K562 (cell line): ENCODE results near the gene EVPL. TPM values are rescaled to one million over a fixed set of nuclear protein-coding genes. Genes with fewer than 3 reads are reported as not detected.

Source experiments
- ATAC-seq: fragments of 200-7000 bp; cut with Tn5 transposase; 3 replicates; pipeline ENCODE4 v1.9.1; 2020; ENCODE audit warnings: moderate library complexity
- BruUV-seq: library from RNA; stranded (reverse); fragments of 400-500 nt; replicated peaks from 2 replicates; lab custom pipeline; 2021; lab: Mats Ljungman, UMichigan
- CTCF ChIA-PET: fragments of 300-600 bp; formaldehyde crosslinking; extraction: SDS; loops from one replicate; lab custom pipeline; 2021; ENCODE audit warnings: low intra/inter-chr PET ratio; lab: Yijun Ruan, JAX
- POLR2A ChIA-PET: fragments of 300-600, 350-650 bp; sonication (Branson Sonifier 250); formaldehyde crosslinking; extraction: SDS; loops from one replicate; lab custom pipeline; 2021; ENCODE audit warnings: antibody characterized with exemption, inconsistent platforms; lab: Yijun Ruan, JAX
- DNase-seq, 4 experiments: peaks; one replicate each; pipeline versions ENCODE4 v3.0.0 to v3.0.0-alpha.2; 2011 to 2018; ENCODE audit warnings: low spot score in 3 of 4, mixed read lengths in 3 of 4; ENCODE audit errors: extremely low read depth in 1 of 4
- FAIRE-seq: peaks from 2 replicates; lab custom pipeline; 2011; peaks lifted over from hg19 to GRCh38; lab: Jason Lieb, UNC
- H2AFZ ChIP-seq: 2 replicates; pipeline ENCODE4 v1.6.0; 2011; ENCODE audit warnings: low read depth, low read length, control low read depth, inconsistent platforms
- H3K27ac ChIP-seq: fragments of 200-600 bp; 3 replicates; pipeline ENCODE4 v1.8.0; 2011; ENCODE audit warnings: low read depth, mild to moderate bottlenecking, control low read depth, inconsistent platforms, low read length, moderate library complexity, mixed read lengths; ENCODE audit errors: extremely low read depth
- H3K27me3 ChIP-seq, 2 experiments: fragments of 300-600 bp in 1 of 2; 2 replicates in 1 of 2; 3 replicates in 1 of 2; pipeline versions ENCODE4 v1.6.0 to v1.8.0; 2011; ENCODE audit warnings: inconsistent platforms in 2 of 2, low read length in 2 of 2, mild to moderate bottlenecking in 1 of 2, mixed read lengths in 1 of 2, moderate library complexity in 1 of 2; ENCODE audit not compliant: control insufficient read depth in 2 of 2, insufficient read depth in 2 of 2
- H3K36me3 ChIP-seq: fragments of 300-600 bp; 3 replicates; pipeline ENCODE4 v1.8.0; 2011; ENCODE audit warnings: mild to moderate bottlenecking, low read length, inconsistent platforms; ENCODE audit not compliant: control insufficient read depth, insufficient read depth
- H3K4me1 ChIP-seq, 2 experiments: fragments of 200-600 bp in 1 of 2; replicated peaks in 1 of 2; 2 replicates in 1 of 2; 3 replicates in 1 of 2; pipeline versions ENCODE4 v1.5.1 to v1.8.0; 2011; ENCODE audit warnings: inconsistent platforms in 2 of 2, low read length in 2 of 2, mild to moderate bottlenecking in 1 of 2, mixed read lengths in 1 of 2, moderate library complexity in 1 of 2; ENCODE audit not compliant: control insufficient read depth in 2 of 2, insufficient read depth in 2 of 2
- H3K4me2 ChIP-seq: 2 replicates; pipeline ENCODE4 v1.6.1; 2011; ENCODE audit warnings: low read length, control low read depth, inconsistent platforms, mixed read lengths; ENCODE audit not compliant: insufficient read depth
- H3K4me3 ChIP-seq: fragments of 200-600 bp; sonication (generic), shearing (Covaris generic); 2 replicates; pipeline ENCODE4 v1.5.1; 2016; ENCODE audit warnings: control low read depth, inconsistent platforms
- H3K79me2 ChIP-seq: fragments of 200-600 bp; 3 replicates; pipeline ENCODE4 v1.8.0; 2011; ENCODE audit warnings: low read length, inconsistent platforms; ENCODE audit not compliant: control insufficient read depth, insufficient read depth
- H3K9ac ChIP-seq, 2 experiments: 2 replicates each; pipeline versions ENCODE4 v1.6.0 to v1.6.1; 2011; ENCODE audit warnings: low read depth in 2 of 2, low read length in 2 of 2, control low read depth in 1 of 2, inconsistent platforms in 1 of 2, mild to moderate bottlenecking in 1 of 2, mixed read lengths in 1 of 2; ENCODE audit not compliant: insufficient read depth in 1 of 2
- H3K9me1 ChIP-seq: one replicate; pipeline ENCODE4 v1.6.0; 2011; ENCODE audit warnings: inconsistent platforms, mild to moderate bottlenecking, low read length, moderate library complexity; ENCODE audit not compliant: control insufficient read depth, insufficient read depth
- H3K9me3 ChIP-seq: replicated peaks from 2 replicates; pipeline ENCODE4 v1.5.1; 2011; ENCODE audit warnings: low read depth, low read length, inconsistent platforms; ENCODE audit not compliant: control insufficient read depth, insufficient read depth
- H4K20me1 ChIP-seq: replicated peaks from 2 replicates; pipeline ENCODE4 v1.6.1; 2011; ENCODE audit warnings: low read length, inconsistent platforms, mixed read lengths; ENCODE audit not compliant: control insufficient read depth, insufficient read depth
- AFF4 ChIP-seq: sonication (generic); formaldehyde crosslinking; IDR thresholded peaks from 2 replicates; pipeline ENCODE4 v1.8.0; 2023; ENCODE audit warnings: mild to moderate bottlenecking, missing genetic modification reagents
- CGGBP1 ChIP-seq: fragments of 250-450 bp; sonication (Bioruptor Pico); IDR thresholded peaks from 2 replicates; pipeline ENCODE4 v1.9.0; 2021; ENCODE audit warnings: mild to moderate bottlenecking
- ETS1 ChIP-seq: conservative IDR thresholded peaks from 2 replicates; pipeline ENCODE4 v1.6.1; 2011; ENCODE audit warnings: low read depth, mild to moderate bottlenecking, low read length; ENCODE audit not compliant: control insufficient read depth
- FOS ChIP-seq: IDR thresholded peaks from 3 replicates; pipeline ENCODE4 v1.6.1; 2011; ENCODE audit not compliant: insufficient read length; ENCODE audit errors: extremely low read depth
- GABPA ChIP-seq: fragments of 200-800 bp; sonication (Bioruptor generic); conservative IDR thresholded peaks from 2 replicates; pipeline ENCODE4 v1.6.1; 2016; ENCODE audit warnings: low read depth, missing genetic modification characterization, missing compliant biosample characterization
- KDM4B ChIP-seq, 2 experiments: fragments of 450-650 bp in 1 of 2; sonication (generic) in 1 of 2; IDR thresholded peaks; 2 replicates each; pipeline ENCODE4 v1.6.1; 2016 to 2017; ENCODE audit warnings: borderline replicate concordance in 2 of 2, antibody characterized with exemption in 1 of 2, low read depth in 1 of 2, mild to moderate bottlenecking in 1 of 2
- MAFF ChIP-seq: IDR thresholded peaks from 2 replicates; pipeline ENCODE4 v1.6.1; 2012; ENCODE audit warnings: low read length, improper control_type of control experiment
- MYC ChIP-seq, 2 experiments: fragments of 250-450 bp in 1 of 2; sonication (Bioruptor Pico) in 1 of 2; IDR thresholded peaks; 2 replicates each; pipeline versions ENCODE4 v1.5.1 to v1.6.1; 2012 to 2021; ENCODE audit warnings: low read depth in 2 of 2, borderline replicate concordance in 1 of 2, improper control_type of control experiment in 1 of 2, low read length in 1 of 2, mild to moderate bottlenecking in 1 of 2, moderate library complexity in 1 of 2
- NFE2 ChIP-seq: IDR thresholded peaks from 2 replicates; pipeline ENCODE4 v1.6.1; 2014; ENCODE audit warnings: antibody characterized with exemption, low read depth
- NRF1 ChIP-seq, 2 experiments: fragments of 450-650 bp; IDR thresholded peaks in 1 of 2; conservative IDR thresholded peaks in 1 of 2; 2 replicates each; pipeline ENCODE4 v1.6.1; 2014; ENCODE audit warnings: mild to moderate bottlenecking in 2 of 2
- RB1 ChIP-seq: fragments of 450-650 bp; IDR thresholded peaks from 2 replicates; pipeline ENCODE4 v1.6.1; 2017; ENCODE audit warnings: low read depth, mild to moderate bottlenecking
- SOX6 ChIP-seq: fragments of 450-650 bp; IDR thresholded peaks from 2 replicates; pipeline ENCODE4 v1.6.1; 2014; ENCODE audit warnings: mild to moderate bottlenecking
- SRSF3 ChIP-seq: fragments of 200-400 bp; formaldehyde crosslinking; IDR thresholded peaks from 2 replicates; pipeline ENCODE4 v1.6.1; 2016; ENCODE audit warnings: mild to moderate bottlenecking, low read length, moderate library complexity; ENCODE audit not compliant: insufficient read depth
- XRCC5 ChIP-seq: fragments of 200-400 bp; formaldehyde crosslinking; IDR thresholded peaks from 2 replicates; pipeline ENCODE4 v1.6.1; 2017; ENCODE audit warnings: low read depth, mild to moderate bottlenecking, low read length
- ZNF174 ChIP-seq: fragments of 250-450 bp; sonication (Bioruptor Pico); IDR thresholded peaks from 2 replicates; pipeline ENCODE4 v1.4.0; 2020; ENCODE audit warnings: mild to moderate bottlenecking
- ZNF778 ChIP-seq: fragments of 450-650 bp; formaldehyde crosslinking; IDR thresholded peaks from 2 replicates; pipeline ENCODE4 v1.4.0; 2020; ENCODE audit warnings: mild to moderate bottlenecking, moderate library complexity
- WGBS: fragments of 100-300 bp; shearing (Covaris generic); methylation state at CpG from one replicate; pipeline ENCODE4 v1.1.6; 2016; ENCODE audit warnings: low coverage, mixed read lengths; ENCODE audit not compliant: insufficient coverage; ENCODE audit errors: missing lambda C conversion rate; 5-methylcytosine and 5-hydroxymethylcytosine counted together
- in situ Hi-C: fragments of 300-500 bp; cut with MboI; formaldehyde crosslinking; loops from 4 replicates; pipeline ENCODE4 v1.15.0; 2018; ENCODE audit warnings: inconsistent platforms, mixed read lengths
- intact Hi-C: fragments of 100-400 bp; cut with micrococcal nuclease; formaldehyde crosslinking; loops from 2 replicates; pipeline ENCODE4 v1.14.2; 2022
- polyA plus RNA-seq, 8 experiments: library from polyadenylated mRNA; depleted of rRNA in 4 of 8; stranded (reverse) in 5 of 8; unstranded in 3 of 8; fragments of >200 nt; fragmentation: Nextera tagmentation in 2 of 8; fragmentation: Illumina TruSeq in 1 of 8; extraction: Ambion mirVana in 2 of 8; extraction: Trizol in 1 of 8; gene quantifications; 2 replicates each; pipeline versions ENCODE4 v1.2.1 to v1.2.3, GENCODE V29; 2011 to 2014; ENCODE audit warnings: inconsistent platforms in 1 of 8, missing spikeins in 1 of 8
- total RNA-seq, 7 experiments: library from RNA; depleted of rRNA in 6 of 7; stranded (reverse); fragments of >200 nt in 6 of 7; fragmentation: Illumina TruSeq in 2 of 7; extraction: Trizol in 2 of 7; gene quantifications; 2 replicates each; pipeline versions ENCODE4 v1.2.1 to v1.2.3, GENCODE V29; 2011 to 2021; ENCODE audit warnings: low replicate concordance in 1 of 7

The EVPL gene
- total and polyA plus RNA-seq, 9 of the 15 experiments (the other 6 are each of a cell fraction or from before 2014, with no cell fraction given), result 0.08 to 0.18 (median 0.16) TPM; not detected in 5

GRCh38 chr17:75983501-75984181 lies 43.5 kb downstream of the EVPL start:
- intact Hi-C loops, result no loop called here
- peaks cover 9% of the 10 kb centered on the region; the same call in 1 of the 3 replicates for H3K36me3 ChIP-seq
- ChIA-PET CTCF (no interaction called here), POLR2A (interaction anchor here (0.5 to 1.7 kb wide), 10 partner anchors 12 to 283 kb away, joined by 3 to 9 read pairs (median 3); partner anchors contain the start of gene CDK3)
- in situ Hi-C loops, result no loop called here
- H3K9ac ChIP-seq, result peak overlapping the region in 1 of 2 experiments; percentile 4; a peak in 1 of 4 replicates
- WGBS, result 2% methylated on average over 6 of the region's 6 CpGs
- no TSS peak for BruUV-seq
- peak overlapping the region; percentile 37 for H3K27ac ChIP-seq
- H3K4me2 ChIP-seq, result peak overlapping the region; percentile 61
- no peaks in the 10 kb centered on the region for H3K9me3 ChIP-seq
- peaks cover 23% of the 10 kb centered on the region for H3K79me2 ChIP-seq
- H2AFZ ChIP-seq, result peak overlapping the region; percentile 78
- DNase-seq (peak; percentile 60 to 84 (median 74)), ATAC-seq (peak; percentile 32), FAIRE-seq (peak; percentile 81)
- no peak overlapping the region for H3K4me3 ChIP-seq
- H3K27me3 ChIP-seq, result no peaks in the 10 kb centered on the region
- no peaks in the 10 kb centered on the region for H4K20me1 ChIP-seq
- H3K9me1 ChIP-seq, result no peaks in the 10 kb centered on the region
- H3K4me1 ChIP-seq, result peaks cover 25 to 33% of the 10 kb centered on the region in 2 experiments
- TF ChIP-seq FOS (peak; percentile 8), MYC (IDR thresholded peaks at IDR 0.05; ENCODE audit: low read depth, low read length) (peak; percentile 49; the same call in 1 of the 2 replicates), MYC (CRISPR knock-in tag; IDR thresholded peaks at IDR 0.05; ENCODE audit: borderline replicate concordance, low read depth) (no peak), ZNF174 (CRISPR knock-in tag) (no peak), ZNF778 (CRISPR knock-in tag) (no peak), XRCC5 (no peak), SRSF3 (no peak), GABPA (no peak), SOX6 (no peak), CGGBP1 (CRISPR knock-in tag) (no peak), NRF1 (conservative IDR thresholded peaks at IDR 0.05 in 1 of 2, IDR thresholded peaks at IDR 0.05 in 1 of 2) (0 out of 4 replicates have a peak, but pooled peaks of 1 of the 2 experiments have one; percentile 19), ETS1 (no peak), NFE2 (peak; percentile 53; the same call in 1 of the 2 replicates), AFF4 (CRISPR knock-in tag) (no peak), KDM4B (IDR thresholded peaks at IDR 0.05; ENCODE audit: borderline replicate concordance in 2 of 2, low read depth in 1 of 2) (no peak), MAFF (no peak), RB1 (no peak)
